Glomerular visceral epithelial cell (primary cell): ENCODE data around the gene PGAP2.
"Not testable (repeated sequence)": the region's sequence is repeated elsewhere in the genome, so short reads cannot be mapped to it uniquely, and the experiment has no call there.

Source experiments
- DNase-seq: peaks from one replicate; pipeline ENCODE4 v3.0.0-alpha.2; 2016; ENCODE audit errors: extremely low spot score

PGAP2 gene

DNA sequence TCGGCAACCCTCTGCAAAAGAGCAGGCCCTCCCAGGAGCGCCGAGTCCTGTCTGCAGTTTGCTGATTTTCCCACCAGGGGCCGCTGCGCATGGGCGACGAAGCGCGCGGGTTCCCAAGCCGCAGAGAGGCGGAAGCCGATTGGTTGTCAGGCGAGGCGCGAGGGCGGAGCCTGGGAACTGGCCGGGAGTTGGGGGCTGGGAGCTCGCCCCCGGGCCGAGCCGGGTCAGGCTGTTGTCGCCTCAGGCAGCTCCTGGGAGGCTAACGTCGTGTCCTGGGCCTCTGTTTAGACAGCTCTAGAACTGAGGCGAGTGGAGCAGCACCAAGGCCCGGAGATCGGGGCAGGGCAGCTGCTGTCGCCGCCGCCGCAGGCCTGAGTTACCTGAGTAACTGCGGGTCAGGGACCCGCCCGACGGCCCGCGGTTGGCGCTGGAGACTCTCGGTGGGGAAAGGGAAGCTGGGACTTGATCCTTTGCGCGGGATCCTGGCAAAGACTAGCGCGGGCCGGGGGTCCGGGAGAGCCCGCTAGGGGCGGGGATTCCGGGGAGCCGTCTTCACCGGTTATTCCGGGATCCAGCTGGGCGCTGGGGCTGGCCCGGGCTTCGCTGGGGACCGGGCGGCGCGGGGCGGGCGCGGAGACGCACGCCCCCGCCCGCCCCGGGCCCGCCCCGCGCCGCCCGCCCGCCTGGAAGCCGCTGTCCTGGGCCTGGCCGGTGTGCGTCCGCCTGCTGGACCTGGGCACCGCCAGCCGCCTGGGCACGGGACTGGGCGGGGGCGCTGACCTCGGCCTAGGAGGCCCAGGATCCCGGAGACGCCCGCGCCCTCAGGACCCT lies 46.8 kb downstream of the PGAP2 start, which contains the start of gene STIM1:
Gene STIM1 (plus strand): TSS at position 688 of the 831 bp plus-strand sequence. CDS start 607 bp downstream, outside the sequence.
- DNase-seq, result peak; percentile 93

DNA sequence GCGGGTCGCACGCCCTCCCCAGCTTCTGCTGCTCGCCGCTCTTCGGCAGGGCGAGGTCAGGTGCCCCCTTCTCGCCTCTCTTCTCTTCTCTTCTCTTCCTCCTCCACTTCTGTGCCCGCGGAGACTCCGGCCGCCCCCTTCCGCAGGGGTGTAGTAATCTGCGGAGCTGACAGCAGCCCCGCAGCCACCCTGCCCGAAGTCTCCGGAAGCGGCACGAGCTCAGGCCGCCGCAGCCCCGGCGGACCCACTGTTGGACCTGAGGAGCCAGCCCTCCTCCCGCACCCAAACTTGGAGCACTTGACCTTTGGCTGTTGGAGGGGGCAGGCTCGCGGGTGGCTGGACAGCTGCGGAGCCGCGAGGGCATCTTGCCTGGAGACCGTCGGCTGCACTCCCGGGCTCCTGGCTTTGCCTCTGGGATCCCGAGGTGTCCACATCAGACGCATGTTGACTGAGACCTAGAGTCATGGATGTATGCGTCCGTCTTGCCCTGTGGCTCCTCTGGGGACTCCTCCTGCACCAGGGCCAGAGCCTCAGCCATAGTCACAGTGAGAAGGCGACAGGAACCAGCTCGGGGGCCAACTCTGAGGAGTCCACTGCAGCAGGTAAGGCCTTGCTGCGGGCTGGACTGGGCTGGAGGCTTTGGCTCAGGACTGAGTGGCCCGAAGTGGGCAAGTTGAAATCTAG lies 47.6 kb downstream of the PGAP2 start:
- peak; percentile 61 for DNase-seq

DNA sequence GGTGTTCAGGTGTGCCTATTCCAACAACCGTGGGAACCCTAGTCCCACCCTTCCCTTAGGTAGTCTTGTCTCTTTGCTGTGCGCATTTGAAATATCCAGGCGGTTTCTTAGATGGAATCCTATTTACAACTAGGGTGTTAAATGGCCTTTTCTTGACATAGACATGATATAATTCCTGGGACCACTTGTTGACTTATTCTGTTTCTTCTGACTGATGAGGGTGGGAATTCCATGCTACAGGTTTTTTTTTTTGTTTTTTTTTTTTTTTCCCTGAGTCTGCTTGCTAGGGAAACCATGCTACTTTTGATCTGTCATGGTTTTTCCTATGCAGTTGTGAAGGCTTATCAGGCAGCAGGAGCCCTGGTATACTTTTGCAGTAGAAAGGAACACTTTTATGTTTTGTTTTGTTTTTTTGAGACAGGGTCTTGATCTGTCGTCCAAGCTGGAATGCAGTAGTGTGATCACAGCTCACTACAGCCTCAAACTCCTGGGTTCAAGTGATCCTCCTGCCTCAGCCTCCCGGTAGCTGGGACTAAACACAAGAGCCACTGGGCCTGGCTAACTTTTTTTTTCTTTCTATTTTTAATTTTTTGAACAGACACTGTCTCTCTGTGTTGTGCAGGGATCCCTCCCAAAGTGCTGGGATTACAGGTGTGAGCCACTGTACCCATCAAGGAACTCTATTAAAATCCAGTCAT lies 48.6 kb downstream of the PGAP2 start:
- DNase-seq, result no peak

DNA sequence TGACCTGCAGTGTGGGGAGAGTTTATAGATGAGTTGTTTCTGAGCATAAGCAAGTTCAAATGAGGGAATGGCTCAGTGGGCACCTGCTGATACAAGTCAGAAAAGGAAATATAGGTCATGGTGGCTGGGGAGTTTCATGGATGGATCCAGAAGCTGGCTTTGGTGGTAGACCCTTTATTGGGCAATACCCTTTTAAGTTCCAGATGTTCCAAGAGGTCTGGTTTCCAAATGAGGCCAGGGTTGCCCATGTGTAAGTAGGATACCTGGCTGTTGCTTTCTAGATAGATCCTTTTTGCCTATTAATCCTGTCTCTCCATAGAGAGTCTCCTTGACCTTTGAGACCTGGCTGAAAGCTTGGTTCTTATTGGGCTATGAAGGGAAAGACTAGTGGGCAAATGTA lies 49.3 kb downstream of the PGAP2 start:
- no peak for DNase-seq

DNA sequence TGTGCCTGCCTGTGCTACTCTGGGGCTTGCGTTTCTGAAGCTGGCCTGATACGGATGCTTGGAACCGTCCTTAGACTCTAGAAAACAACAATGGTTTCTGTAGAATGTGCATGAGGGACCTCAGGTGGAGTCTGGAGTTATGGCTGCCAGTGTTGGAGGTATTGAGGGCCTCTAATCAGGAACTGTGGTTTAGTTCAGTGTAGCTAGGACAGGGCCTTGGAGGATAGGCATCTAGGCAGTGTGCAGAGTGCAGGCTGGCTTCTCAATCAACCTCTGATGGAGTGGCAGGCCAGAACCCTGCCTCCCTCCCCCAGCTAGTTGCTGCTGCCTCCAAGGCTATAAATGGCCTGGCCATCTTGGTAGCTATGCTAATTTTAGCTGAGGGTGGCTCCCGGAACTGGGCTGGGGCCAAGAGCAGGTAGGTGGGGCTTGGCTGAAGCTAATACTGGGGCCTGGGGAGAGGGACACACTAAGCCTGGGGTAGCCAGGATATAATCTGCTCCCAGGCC lies 51.1 kb downstream of the PGAP2 start:
- DNase-seq, result no peak

DNA sequence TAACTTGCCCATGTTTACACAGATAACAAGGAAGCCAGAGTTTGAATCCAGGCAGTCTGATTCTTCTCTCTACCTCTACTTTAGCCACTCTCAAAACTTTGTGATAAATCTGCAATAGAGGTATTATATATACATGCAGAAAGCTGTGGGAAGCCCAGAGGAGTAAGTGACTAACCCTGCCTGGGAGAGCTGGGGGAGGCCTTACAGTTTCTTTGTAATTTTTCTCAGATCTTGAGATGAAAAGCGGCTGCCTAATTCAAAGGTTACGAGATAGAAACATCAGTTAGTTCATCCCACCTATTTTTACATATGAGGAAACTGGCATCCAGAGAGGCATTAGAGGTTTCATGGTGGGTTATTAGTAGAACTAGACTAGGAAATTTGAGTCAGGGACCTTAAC lies 52.0 kb downstream of the PGAP2 start:
- DNase-seq, result no peak

DNA sequence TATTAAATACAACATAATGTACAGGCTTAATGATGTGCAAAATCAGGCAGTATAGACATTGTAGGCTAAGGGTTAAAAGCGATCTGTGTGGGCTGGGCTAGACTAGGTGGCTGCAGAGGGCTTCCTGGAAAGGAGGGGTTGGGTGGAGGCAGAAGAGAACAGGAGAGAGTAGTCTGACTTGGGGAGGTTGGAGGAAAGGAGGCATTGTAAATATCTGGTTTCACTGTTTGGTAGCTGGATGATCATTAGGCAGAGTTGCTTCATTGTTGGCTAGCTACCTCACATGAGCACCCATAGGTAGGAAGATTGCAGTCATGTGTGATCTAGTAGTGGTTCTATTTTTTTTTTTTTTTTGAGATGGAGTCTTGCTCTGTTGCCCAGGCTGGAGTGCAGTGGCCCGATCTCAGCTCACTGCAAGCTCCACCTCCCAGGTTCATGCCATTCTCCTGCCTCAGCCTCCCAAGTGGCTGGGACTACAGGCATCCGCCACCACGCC lies 52.6 kb downstream of the PGAP2 start:
- DNase-seq, result not testable (repeated sequence)

DNA sequence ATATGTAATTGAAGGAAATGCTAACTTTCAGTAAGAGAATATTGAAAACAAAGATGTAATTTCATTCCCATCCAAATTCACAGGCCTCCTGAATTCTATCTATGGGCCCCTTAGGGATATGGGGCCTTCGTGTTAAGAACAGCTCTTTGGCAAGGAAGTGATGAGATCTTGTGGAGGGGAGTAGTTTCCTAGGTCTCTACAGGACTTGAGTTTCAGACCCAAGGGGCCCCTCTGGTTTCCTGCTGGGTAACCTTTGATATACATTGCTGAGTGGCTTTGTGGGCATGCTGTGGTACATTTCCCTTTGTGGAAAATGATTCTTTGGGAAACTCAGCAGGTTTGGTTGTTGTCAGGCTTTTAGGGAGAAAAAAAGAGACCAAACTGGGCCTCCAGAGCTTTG lies 53.3 kb downstream of the PGAP2 start:
- no peak for DNase-seq

DNA sequence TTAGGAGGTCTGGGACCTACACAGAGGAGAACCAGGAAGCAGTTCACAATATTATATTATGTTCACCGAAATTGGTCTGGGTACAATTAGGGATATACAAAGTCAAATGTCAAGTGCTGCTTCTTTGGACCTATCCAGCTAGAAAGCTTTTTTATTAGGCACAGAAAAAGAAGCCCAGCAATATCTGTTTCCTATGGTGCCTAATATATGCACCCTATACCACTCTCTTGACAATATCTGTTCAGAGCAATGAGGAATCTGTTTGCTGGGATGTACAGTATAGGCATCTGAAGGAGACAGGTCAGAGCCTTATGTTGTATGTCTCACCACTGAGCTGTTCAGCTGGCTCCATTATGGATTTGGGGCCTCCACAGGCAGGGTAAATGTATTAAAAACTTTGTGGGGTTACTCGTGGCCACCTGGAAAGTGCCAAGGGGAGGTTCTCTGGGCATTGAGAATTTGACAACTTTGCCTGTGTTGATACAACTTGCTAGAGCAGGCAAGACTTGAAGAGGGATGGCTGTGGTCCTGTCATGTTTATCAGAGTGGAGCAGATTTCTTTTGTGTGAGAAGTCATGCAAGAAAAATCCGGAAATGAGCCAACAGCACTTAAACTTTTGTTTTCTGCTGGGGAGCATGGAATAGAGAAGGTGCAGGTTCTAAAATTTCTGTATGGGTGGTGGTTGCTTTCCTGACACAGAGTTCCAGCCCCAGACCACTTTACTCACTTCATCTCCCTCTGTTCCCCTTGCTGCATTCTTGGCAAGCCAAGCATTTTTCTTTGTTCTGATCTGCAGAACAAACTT lies 57.2 kb downstream of the PGAP2 start:
- DNase-seq, result peak; percentile 54

DNA sequence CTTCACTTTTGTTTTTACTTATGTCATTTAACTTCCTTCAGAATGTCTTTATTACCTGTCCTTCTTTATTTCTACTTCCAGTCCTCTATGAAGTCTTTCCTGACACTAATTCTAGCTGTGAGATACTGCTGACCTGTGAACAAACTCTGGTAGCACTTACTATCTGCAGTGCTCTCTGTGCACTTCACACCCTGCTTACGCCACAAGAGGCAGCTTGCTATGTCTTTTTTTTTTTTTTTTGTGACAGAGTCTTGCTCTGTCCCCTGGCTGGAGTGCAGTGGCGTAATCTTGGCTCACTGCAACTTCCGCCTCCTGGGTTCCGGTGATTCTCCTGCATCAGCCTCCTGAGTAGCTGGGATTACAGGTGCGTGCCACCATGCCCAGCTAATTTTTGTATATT lies 57.8 kb downstream of the PGAP2 start:
- DNase-seq, result no peak

DNA sequence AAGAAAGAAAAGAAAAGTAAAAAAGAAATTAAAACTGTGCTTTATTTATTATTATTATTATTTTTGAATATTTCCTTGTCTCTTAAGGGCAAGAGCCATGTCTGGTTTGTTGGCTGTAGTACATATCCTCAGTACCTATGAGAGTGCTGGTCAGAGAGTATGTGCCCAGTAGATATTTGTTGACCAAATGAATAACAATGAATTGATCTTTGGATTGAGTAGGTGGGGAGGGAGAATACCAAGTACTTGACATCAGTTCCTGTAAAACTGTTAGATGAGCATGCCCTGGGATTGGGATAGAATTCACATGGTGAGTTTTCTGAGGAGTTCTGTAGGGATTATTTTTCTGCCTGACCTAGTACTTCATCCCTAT lies 58.5 kb downstream of the PGAP2 start:
- no peak for DNase-seq

DNA sequence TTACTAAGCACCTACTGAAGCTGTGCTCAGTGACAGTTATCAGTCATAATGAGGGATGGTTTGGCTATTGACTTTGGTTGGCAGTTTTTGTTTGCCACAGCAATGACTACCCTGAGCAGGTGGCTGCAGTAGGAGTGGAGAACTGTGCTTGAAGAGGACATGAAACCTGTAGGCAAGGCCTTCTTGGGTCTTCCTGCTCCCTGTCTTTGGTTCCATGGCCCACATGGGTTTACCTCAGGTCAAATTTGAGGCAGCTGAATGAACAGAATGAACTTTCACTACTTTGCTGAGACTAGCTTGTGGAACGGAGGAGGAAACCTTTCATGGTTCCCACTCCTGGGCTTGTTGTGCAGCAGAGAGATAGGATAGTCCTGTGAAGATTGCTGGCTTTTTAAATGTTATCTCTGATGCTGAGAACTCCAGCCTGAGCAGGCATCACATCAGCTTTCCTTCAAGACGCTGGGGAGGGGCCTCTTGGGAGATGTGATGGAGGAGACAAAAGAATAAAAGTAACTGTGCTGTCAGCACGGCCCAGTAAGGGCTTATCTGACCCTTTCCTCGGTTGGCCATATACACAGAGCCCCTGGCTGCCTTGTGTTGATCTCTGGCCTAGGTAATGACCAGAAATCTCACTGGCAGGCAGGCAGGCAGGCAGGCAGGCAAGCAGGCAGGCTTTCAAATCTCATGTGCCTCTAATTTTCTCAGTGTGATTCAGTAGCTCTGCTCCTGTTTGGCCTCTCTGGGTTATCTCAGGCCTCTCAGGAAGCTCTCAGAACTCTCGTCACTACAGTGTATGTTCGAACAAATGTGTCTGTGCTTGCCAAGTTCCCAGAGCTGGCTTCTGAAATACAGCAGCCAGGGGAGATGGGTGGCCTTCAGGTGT lies 59.1 kb downstream of the PGAP2 start:
- DNase-seq, result no peak

DNA sequence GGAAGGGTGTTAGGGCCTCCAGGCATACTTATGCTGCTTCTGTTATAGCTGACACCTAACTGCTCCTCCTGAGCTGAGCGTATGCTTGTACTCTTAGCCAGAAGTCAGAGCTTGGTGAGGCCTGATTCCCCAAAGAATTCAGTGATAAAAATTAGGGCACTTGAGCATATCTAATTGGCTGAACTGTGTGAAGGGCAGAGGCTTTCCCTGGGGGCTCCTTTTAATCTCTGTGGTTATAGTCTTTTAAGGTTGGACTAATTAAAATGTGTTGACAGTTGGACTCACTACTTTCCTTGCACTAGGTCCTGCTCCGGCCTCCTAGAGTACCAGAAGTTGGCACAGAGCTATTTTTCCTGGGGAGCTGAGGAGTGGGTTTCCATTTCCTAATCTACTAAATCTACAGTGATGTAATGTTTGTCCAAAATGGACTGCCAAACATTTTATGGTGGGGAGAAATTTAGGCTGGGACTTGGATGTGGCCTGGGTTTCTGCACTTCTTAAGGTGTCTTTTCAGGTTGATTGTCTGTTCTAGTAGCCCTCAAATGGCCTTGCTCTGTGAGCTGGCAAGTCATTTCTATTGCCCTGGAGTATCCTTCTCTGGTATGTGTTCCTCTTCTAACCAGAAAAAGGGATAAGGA lies 65.5 kb downstream of the PGAP2 start:
- no peak for DNase-seq
